Immature natural killer cell (primary cell): Measurements from ENCODE around the gene RCSD1. TPM values are rescaled to one million over a fixed set of nuclear protein-coding genes. Genes with fewer than 3 reads are reported as not detected.
"Not testable (repeated sequence)": the region's sequence is repeated elsewhere in the genome, so short reads cannot be mapped to it uniquely, and the experiment has no call there.

ENCODE experiments used
- DNase-seq, 3 donors: peaks; one replicate each; pipeline ENCODE4 v3.0.0; 2022; ENCODE audit warnings: mixed read lengths in 1 of 3
- H3K27ac Mint-ChIP-seq, 6 donors: one replicate each; pipeline ENCODE4 v1.8.0; 2020; ENCODE audit warnings: mixed read lengths in 6 of 6, mild to moderate bottlenecking in 5 of 6, inconsistent platforms in 4 of 6, moderate library complexity in 3 of 6
- H3K27me3 Mint-ChIP-seq, 3 donors: one replicate each; pipeline ENCODE4 v1.8.0; 2020 to 2021; ENCODE audit warnings: low read depth in 3 of 3, mild to moderate bottlenecking in 3 of 3, mixed read lengths in 3 of 3, moderate library complexity in 3 of 3, inconsistent platforms in 1 of 3
- H3K36me3 Mint-ChIP-seq, 3 donors: one replicate each; pipeline ENCODE4 v1.8.0; 2020; ENCODE audit warnings: mixed read lengths in 3 of 3, inconsistent platforms in 2 of 3, mild to moderate bottlenecking in 2 of 3
- H3K4me1 Mint-ChIP-seq, 2 donors: one replicate each; pipeline ENCODE4 v1.8.0; 2020; ENCODE audit warnings: inconsistent platforms in 2 of 2, mild to moderate bottlenecking in 2 of 2, mixed read lengths in 2 of 2, moderate library complexity in 1 of 2
- H3K4me3 Mint-ChIP-seq, 5 donors: one replicate each; pipeline ENCODE4 v1.8.0; 2020; ENCODE audit warnings: mild to moderate bottlenecking in 5 of 5, mixed read lengths in 5 of 5, inconsistent platforms in 3 of 5, moderate library complexity in 3 of 5
- H3K9me3 Mint-ChIP-seq, 6 donors: one replicate each; pipeline ENCODE4 v1.8.0; 2020; ENCODE audit warnings: mild to moderate bottlenecking in 6 of 6, mixed read lengths in 6 of 6, inconsistent platforms in 4 of 6, moderate library complexity in 3 of 6
- polyA plus RNA-seq, 3 donors: library from polyadenylated mRNA; unstranded; fragments of 300-500 nt; fragmentation: Illumina TruSeq; gene quantifications; one replicate each; pipeline ENCODE4 v1.2.3, GENCODE V29; 2021

The RCSD1 gene
- polyA plus RNA-seq, 3 donors from 2014 or later, result 96.2 to 179 (median 129) TPM

GRCh38 chr1:167605576-167605975, 24.5 kb upstream of the RCSD1 start:
- Mint-ChIP-seq H3K9me3 (peaks cover 6 to 16% (median 8%) of the 10 kb centered on the region in 6 donors), H3K4me1 (peaks cover 25 to 34% of the 10 kb centered on the region in 2 donors), H3K27me3 (peaks cover 0 to 2% (median under 1%) of the 10 kb centered on the region in 3 donors), H3K27ac (no peak overlapping the region), H3K36me3 (peaks cover 7 to 13% (median 8%) of the 10 kb centered on the region in 3 donors), H3K4me3 (no peak overlapping the region)
- no peak for DNase-seq

- peaks cover 5 to 13% (median 5%) of the 10 kb centered on the region in 3 donors for H3K36me3 Mint-ChIP-seq
- peaks cover 6% of the 10 kb centered on the region in 2 donors for H3K4me1 Mint-ChIP-seq
- peaks cover 0 to 4% (median 0%) of the 10 kb centered on the region in 3 donors for H3K27me3 Mint-ChIP-seq
- no peak overlapping the region for H3K4me3 Mint-ChIP-seq
- no peak overlapping the region for H3K27ac Mint-ChIP-seq
- no peak for DNase-seq
- H3K9me3 Mint-ChIP-seq, result peaks cover 4 to 12% (median 5%) of the 10 kb centered on the region in 6 donors
These were observed 18.0 kb upstream of the RCSD1 start for GRCh38 chr1:167611983-167612382.

GRCh38 chr1:167612587-167613385, 17.2 kb upstream of the RCSD1 start:
- no peak for DNase-seq
- peaks cover 0 to 8% (median 0%) of the 10 kb centered on the region in 3 donors for H3K36me3 Mint-ChIP-seq
- H3K9me3 Mint-ChIP-seq, result peaks cover 0 to 8% (median 0%) of the 10 kb centered on the region in 6 donors
- H3K27ac Mint-ChIP-seq, result peak overlapping the region in 1 of 6 donors; percentile 2
- H3K27me3 Mint-ChIP-seq, result peaks cover 0 to 4% (median 0%) of the 10 kb centered on the region in 3 donors
- peaks cover 14% of the 10 kb centered on the region in 2 donors for H3K4me1 Mint-ChIP-seq
- H3K4me3 Mint-ChIP-seq, result no peak overlapping the region

- H3K36me3 Mint-ChIP-seq, H3K9me3 Mint-ChIP-seq, H3K27ac Mint-ChIP-seq, H3K4me3 Mint-ChIP-seq, DNase-seq, H3K27me3 Mint-ChIP-seq: not testable (repeated sequence)
- H3K4me1 Mint-ChIP-seq, result peaks cover 24 to 26% of the 10 kb centered on the region in 2 donors
These were observed 16.0 kb upstream of the RCSD1 start for GRCh38 chr1:167613984-167614383.

GRCh38 chr1:167614851-167615250, 15.2 kb upstream of the RCSD1 start:
- Mint-ChIP-seq H3K36me3 (peaks cover 0 to 3% (median 0%) of the 10 kb centered on the region in 3 donors), H3K4me3 (no peak overlapping the region), H3K27ac (no peak overlapping the region), H3K27me3 (peaks cover 0 to 4% (median 2%) of the 10 kb centered on the region in 3 donors), H3K4me1 (peaks cover 24 to 27% of the 10 kb centered on the region in 2 donors), H3K9me3 (no peaks in the 10 kb centered on the region)
- DNase-seq, result no peak

DNA sequence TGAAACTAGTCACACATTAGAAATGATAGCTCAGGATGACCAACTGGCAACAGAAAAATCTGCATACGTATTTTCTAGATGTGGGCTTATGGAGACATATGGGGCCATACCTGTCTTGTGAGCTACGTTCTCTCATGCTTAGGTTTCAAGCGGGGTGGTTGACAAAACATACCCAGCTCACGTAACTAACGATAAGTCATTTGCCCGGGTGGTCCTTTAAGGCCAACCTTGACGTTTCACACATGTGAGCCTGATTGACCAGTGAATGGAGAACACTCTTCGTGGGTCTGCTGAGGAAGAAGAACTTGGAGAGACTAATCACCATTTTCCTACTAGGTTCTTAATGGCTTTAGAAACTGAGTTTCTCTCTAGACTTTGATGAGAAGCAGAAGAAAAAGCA, 13.5 kb upstream of the RCSD1 start:
- peaks cover 24 to 27% of the 10 kb centered on the region in 2 donors for H3K4me1 Mint-ChIP-seq
- H3K4me3 Mint-ChIP-seq, result peak overlapping the region; percentile 5 to 77 (median 65)
- H3K9me3 Mint-ChIP-seq, result no peaks in the 10 kb centered on the region

DNA sequence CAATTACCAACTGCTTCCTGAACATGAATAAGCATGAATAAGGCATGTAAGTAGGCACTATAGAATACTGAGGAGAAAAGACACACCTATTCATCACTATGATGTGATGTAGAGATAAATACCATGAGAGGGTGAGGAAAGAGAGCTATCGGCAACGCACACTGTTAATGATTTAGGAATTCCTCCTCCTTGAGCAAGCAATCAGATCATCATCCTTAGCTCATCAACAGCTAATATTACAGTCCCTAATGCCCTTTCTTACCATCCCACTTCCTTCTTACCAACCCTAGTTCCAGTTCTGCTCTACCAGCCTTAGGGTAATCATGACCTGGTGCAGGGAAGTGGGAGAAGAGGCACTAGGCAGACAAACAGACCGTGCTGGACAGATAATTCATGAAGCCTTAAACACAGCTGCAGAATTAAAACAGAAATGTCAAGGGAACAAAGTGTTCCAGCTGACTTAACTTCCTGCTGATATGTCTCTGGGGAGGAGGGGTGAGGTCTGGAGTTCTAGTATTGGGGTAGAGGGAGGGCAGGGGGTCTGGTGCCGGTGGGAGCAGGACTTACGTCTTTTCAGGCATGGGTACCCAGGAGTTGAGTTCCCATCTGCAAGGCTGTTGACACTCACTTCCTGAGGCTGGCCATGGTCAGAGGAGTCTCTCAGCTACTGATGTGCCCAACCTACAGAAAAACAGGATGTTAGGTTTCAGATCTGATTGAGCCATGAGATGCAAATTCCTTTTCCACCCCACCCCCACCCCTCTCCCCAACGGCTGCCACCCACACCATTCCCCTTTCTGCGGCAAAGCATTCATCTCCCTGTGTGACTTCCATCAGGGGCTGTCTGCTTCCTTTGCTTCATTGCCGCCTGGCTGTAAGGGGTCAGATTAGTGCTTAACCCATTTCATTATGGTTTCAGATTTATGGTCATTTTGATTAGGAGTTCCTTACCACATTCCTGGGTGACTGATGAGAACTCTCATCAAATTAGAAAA, 12.6 kb upstream of the RCSD1 start:
- no peak for DNase-seq
- H3K4me1 Mint-ChIP-seq, result peaks cover 27 to 32% of the 10 kb centered on the region in 2 donors
- no peaks in the 10 kb centered on the region for H3K36me3 Mint-ChIP-seq

More for the DNA sequence above, 13.5 kb upstream of the RCSD1 start:
- peaks cover 0 to 2% (median 0%) of the 10 kb centered on the region in 3 donors for H3K27me3 Mint-ChIP-seq
- H3K36me3 Mint-ChIP-seq, result peaks cover 0 to 3% (median 0%) of the 10 kb centered on the region in 3 donors
- DNase-seq, result no peak
- peak overlapping the region in 5 of 6 donors; percentile 27 to 90 (median 87) for H3K27ac Mint-ChIP-seq

GRCh38 chr1:167618366-167618765, 11.7 kb upstream of the RCSD1 start:
- H3K4me3 Mint-ChIP-seq, result peak overlapping the region; percentile 8 to 77 (median 65)
- peaks cover 0 to 4% (median 0%) of the 10 kb centered on the region in 3 donors for H3K36me3 Mint-ChIP-seq
- peaks cover 27 to 32% of the 10 kb centered on the region in 2 donors for H3K4me1 Mint-ChIP-seq
- DNase-seq, result no peak
- no peaks in the 10 kb centered on the region for H3K9me3 Mint-ChIP-seq
- H3K27me3 Mint-ChIP-seq, result peaks cover 0 to 2% (median 0%) of the 10 kb centered on the region in 3 donors
- H3K27ac Mint-ChIP-seq, result peak overlapping the region; percentile 27 to 90 (median 72)

More for the DNA sequence above, 12.6 kb upstream of the RCSD1 start:
- peaks cover 0 to 2% (median 0%) of the 10 kb centered on the region in 3 donors for H3K27me3 Mint-ChIP-seq
- no peaks in the 10 kb centered on the region for H3K9me3 Mint-ChIP-seq
- peak overlapping the region; percentile 36 to 77 (median 65) for H3K4me3 Mint-ChIP-seq
- H3K27ac Mint-ChIP-seq, result peak overlapping the region; percentile 27 to 90 (median 82)

DNA sequence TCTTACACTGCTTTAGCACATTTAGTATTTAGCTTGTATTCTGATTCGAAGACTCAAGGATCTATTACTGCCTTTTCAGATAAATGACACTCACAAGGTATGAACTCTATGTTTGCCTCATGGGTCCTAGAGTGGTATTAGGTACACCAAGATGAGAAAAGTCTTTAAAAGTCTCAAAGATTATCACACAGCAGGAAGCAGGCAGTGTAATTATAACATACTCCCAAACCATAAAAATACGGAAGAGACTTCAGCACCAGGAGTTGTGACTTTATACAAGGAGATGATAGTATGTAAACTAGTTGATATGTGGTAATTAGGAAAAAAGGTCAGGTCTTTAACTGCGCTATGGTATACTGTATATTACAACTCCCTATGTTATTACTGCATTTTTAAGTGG, 11.2 kb upstream of the RCSD1 start:
- H3K9me3 Mint-ChIP-seq, result no peaks in the 10 kb centered on the region
- H3K27me3 Mint-ChIP-seq, result peaks cover 0 to 2% (median 0%) of the 10 kb centered on the region in 3 donors
- H3K4me3 Mint-ChIP-seq, result peak overlapping the region in 2 of 5 donors; percentile 7 to 8
- no peak for DNase-seq
- H3K36me3 Mint-ChIP-seq, result peaks cover 0 to 4% (median 0%) of the 10 kb centered on the region in 3 donors
- peak overlapping the region in 5 of 6 donors; percentile 9 to 67 (median 24) for H3K27ac Mint-ChIP-seq
- peaks cover 27 to 32% of the 10 kb centered on the region in 2 donors for H3K4me1 Mint-ChIP-seq

DNA sequence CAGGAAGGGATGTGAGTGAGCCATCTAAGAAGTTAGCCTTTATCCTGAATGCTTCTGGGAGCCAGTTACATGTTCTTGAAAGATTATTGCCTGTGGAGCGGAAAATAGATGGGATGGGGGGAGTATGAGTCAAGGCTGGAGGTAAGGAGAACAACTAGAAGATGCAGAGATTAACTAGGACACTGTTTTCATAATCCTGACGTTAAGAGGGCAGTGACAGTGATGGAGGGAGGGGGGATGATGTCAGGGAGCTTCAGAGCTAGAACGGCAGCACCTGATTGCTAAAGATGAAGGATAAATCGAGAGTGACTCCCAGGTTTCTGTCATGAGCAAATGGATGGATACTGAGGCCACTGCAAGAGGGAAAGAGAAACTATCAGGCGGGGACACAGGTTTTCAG, 10.0 kb upstream of the RCSD1 start:
- Mint-ChIP-seq H3K4me1 (peaks cover 27 to 32% of the 10 kb centered on the region in 2 donors), H3K4me3 (no peak overlapping the region), H3K9me3 (no peaks in the 10 kb centered on the region), H3K27me3 (peaks cover 0 to 2% (median 1%) of the 10 kb centered on the region in 3 donors), H3K36me3 (peaks cover 0 to 4% (median 0%) of the 10 kb centered on the region in 3 donors), H3K27ac (peak overlapping the region in 1 of 6 donors; percentile 38)
- DNase-seq, result no peak

- Mint-ChIP-seq H3K4me3 (no peak overlapping the region), H3K36me3 (peaks cover 3 to 10% (median 7%) of the 10 kb centered on the region in 3 donors)
These were observed 8.2 kb upstream of the RCSD1 start for GRCh38 chr1:167621780-167622313.

GRCh38 chr1:167623951-167624350, 6.1 kb upstream of the RCSD1 start:
- H3K27ac Mint-ChIP-seq, result peak overlapping the region in 1 of 6 donors; percentile 54
- peaks cover 32 to 43% of the 10 kb centered on the region in 2 donors for H3K4me1 Mint-ChIP-seq
- no peak overlapping the region for H3K4me3 Mint-ChIP-seq
- H3K9me3 Mint-ChIP-seq, result peaks cover 0 to 2% (median 0%) of the 10 kb centered on the region in 6 donors
- peaks cover 3 to 10% (median 7%) of the 10 kb centered on the region in 3 donors for H3K36me3 Mint-ChIP-seq
- peaks cover 2 to 8% (median 8%) of the 10 kb centered on the region in 3 donors for H3K27me3 Mint-ChIP-seq
- DNase-seq, result no peak

More at GRCh38 chr1:167621780-167622313, 8.2 kb upstream of the RCSD1 start:
- no peak for DNase-seq
- peaks cover 0 to 2% (median 0%) of the 10 kb centered on the region in 6 donors for H3K9me3 Mint-ChIP-seq
- H3K27ac Mint-ChIP-seq, result peak overlapping the region in 1 of 6 donors; percentile 14
- H3K27me3 Mint-ChIP-seq, result peaks cover 0 to 2% (median 1%) of the 10 kb centered on the region in 3 donors
- peaks cover 32 to 43% of the 10 kb centered on the region in 2 donors for H3K4me1 Mint-ChIP-seq
